Left ventricle myocardium superior (tissue), 1 donor: ENCODE measurements around the gene HOGA1. TPM values are rescaled to one million over a fixed set of nuclear protein-coding genes. Genes with fewer than 3 reads are reported as not detected.
"Not testable (repeated sequence)": the region's sequence is repeated elsewhere in the genome, so short reads cannot be mapped to it uniquely, and the experiment has no call there.

Experiments used
- ATAC-seq: fragments of 200-7000 bp; cut with Tn5 transposase; one replicate; pipeline ENCODE4 v1.9.1; 2020; ENCODE audit warnings: mild to moderate bottlenecking, moderate library complexity
- DNase-seq: peaks from one replicate; pipeline ENCODE4 v3.0.0-alpha.2; 2020
- intact Hi-C: fragments of 100-400 bp; cut with micrococcal nuclease; formaldehyde crosslinking; loops from one replicate; pipeline ENCODE4 v1.11.0; 2022
- total RNA-seq: library from RNA; stranded (reverse); fragmentation: NEBNext Ultra II Directional; extraction: Animal tissue kit (Norgen Biotek cat#: 25700); gene quantifications from one replicate; pipeline ENCODE4 v1.2.1, GENCODE V29; 2021
- donor health status: DM: no; HTN: yes; CAD: no; lungs with severe emphysema.

HOGA1 gene
- total RNA-seq, 1 donor from 2014 or later: 11.9 TPM

- DNase-seq (no peak), ATAC-seq (no peak)
- intact Hi-C loops: loop anchor here (5.0 kb wide), 1 partner anchor 89 kb away; no protein-coding TSS in a partner anchor
These were observed 32.9 kb upstream of the HOGA1 start for GRCh38 chr10:97551271-97551670.

GRCh38 chr10:97553575-97554031, 30.6 kb upstream of the HOGA1 start:
- ATAC-seq (peak; percentile 92), DNase-seq (peak; percentile 88)
- intact Hi-C loops: loop anchor here (5.0 kb wide), 1 partner anchor 91 kb away; no protein-coding TSS in a partner anchor

GRCh38 chr10:97554336-97554735, 29.9 kb upstream of the HOGA1 start:
- intact Hi-C loops: loop anchor here (5.0 kb wide), 1 partner anchor 92 kb away; no protein-coding TSS in a partner anchor
- not testable (repeated sequence) for ATAC-seq, DNase-seq

- DNase-seq, ATAC-seq, intact Hi-C loops: not testable (repeated sequence)
These were observed 28.6 kb upstream of the HOGA1 start for GRCh38 chr10:97555541-97555940.

- DNase-seq (peak; percentile 60), ATAC-seq (peak; percentile 60)
- intact Hi-C loops: not testable (repeated sequence)
These were observed 23.3 kb upstream of the HOGA1 start for GRCh38 chr10:97560731-97561381.

GRCh38 chr10:97561386-97562077, 22.7 kb upstream of the HOGA1 start:
- DNase-seq, ATAC-seq: not testable (repeated sequence)

GRCh38 chr10:97562329-97562728, 21.9 kb upstream of the HOGA1 start:
- ATAC-seq, intact Hi-C loops, DNase-seq: not testable (repeated sequence)

More at GRCh38 chr10:97561386-97562077, 22.7 kb upstream of the HOGA1 start:
- intact Hi-C loops: not testable (repeated sequence)

- DNase-seq: no peak
- intact Hi-C loops: no loop called here
- ATAC-seq: no peak
These were observed 20.9 kb upstream of the HOGA1 start for GRCh38 chr10:97563337-97563736.

GRCh38 chr10:97564776-97565175, 19.4 kb upstream of the HOGA1 start:
- DNase-seq (no peak), ATAC-seq (no peak)
- intact Hi-C loops: no loop called here

- intact Hi-C loops: no loop called here
- ATAC-seq: no peak
- DNase-seq: no peak
These were observed 17.7 kb upstream of the HOGA1 start for GRCh38 chr10:97566336-97566996.

GRCh38 chr10:97567891-97568290, 16.3 kb upstream of the HOGA1 start:
- intact Hi-C loops: no loop called here
- no peak for DNase-seq
- no peak for ATAC-seq

GRCh38 chr10:97570146-97570788, 13.9 kb upstream of the HOGA1 start:
- intact Hi-C loops: no loop called here
- DNase-seq (peak; percentile 25), ATAC-seq (no peak)

- DNase-seq: peak; percentile 61
- intact Hi-C loops: no loop called here
- peak; percentile 20 for ATAC-seq
These were observed 13.3 kb upstream of the HOGA1 start for GRCh38 chr10:97570789-97571471.

GRCh38 chr10:97571622-97572021, 12.6 kb upstream of the HOGA1 start:
- intact Hi-C loops: loop anchor here (2.0 kb wide), 1 partner anchor 41 kb away; no protein-coding TSS in a partner anchor
- no peak for DNase-seq
- ATAC-seq: no peak

- peak; percentile 67 for ATAC-seq
- intact Hi-C loops: loop anchor here (2.0 kb wide), 1 partner anchor 40 kb away; no protein-coding TSS in a partner anchor
- DNase-seq: peak; percentile 88
These were observed 11.8 kb upstream of the HOGA1 start, which contains the start of gene ANKRD2 for GRCh38 chr10:97572214-97572989. Gene ANKRD2 (plus strand): TSS chr10:97572779. CDS start chr10:97572789, 10 bp downstream.

- ATAC-seq: peak; percentile 27
- intact Hi-C loops: loop anchor here (2.0 kb wide), 1 partner anchor 40 kb away; no protein-coding TSS in a partner anchor
- DNase-seq: no peak
These were observed 11.2 kb upstream of the HOGA1 start for GRCh38 chr10:97573021-97573420.

GRCh38 chr10:97573672-97574071, 10.5 kb upstream of the HOGA1 start:
- intact Hi-C loops: loop anchor here (2.0 kb wide), 1 partner anchor 39 kb away; no protein-coding TSS in a partner anchor
- no peak for DNase-seq
- no peak for ATAC-seq
